Left ventricle myocardium inferior (tissue), 1 donor: ENCODE results near the gene FLOT1. TPM values are rescaled to one million over a fixed set of nuclear protein-coding genes. Genes with fewer than 3 reads are reported as not detected.

Source experiments
- DNase-seq: peaks from one replicate; pipeline ENCODE4 v3.0.0-alpha.2; 2020
- H3K27ac ChIP-seq: fragments of 200-600 bp; replicated peaks from 2 replicates; pipeline ENCODE4 v1.8.0; 2021
- H3K27me3 ChIP-seq: fragments of 200-600 bp; 2 replicates; pipeline ENCODE4 v1.8.0; 2021; ENCODE audit warnings: low read depth
- H3K36me3 ChIP-seq: fragments of 200-600 bp; 2 replicates; pipeline ENCODE4 v1.8.0; 2021
- H3K4me1 ChIP-seq: fragments of 200-600 bp; 2 replicates; pipeline ENCODE4 v1.8.0; 2021
- H3K4me3 ChIP-seq: fragments of 200-600 bp; 2 replicates; pipeline ENCODE4 v1.8.0; 2021; ENCODE audit warnings: mild to moderate bottlenecking, moderate library complexity
- H3K9me3 ChIP-seq: fragments of 200-600 bp; replicated peaks from 2 replicates; pipeline ENCODE4 v1.8.0; 2021
- intact Hi-C: fragments of 100-400 bp; cut with micrococcal nuclease; formaldehyde crosslinking; loops from one replicate; pipeline ENCODE4 v1.11.0; 2022
- total RNA-seq: library from RNA; stranded (reverse); fragmentation: NEBNext Ultra II Directional; extraction: Animal tissue kit (Norgen Biotek cat#: 25700); gene quantifications from one replicate; pipeline ENCODE4 v1.2.1, GENCODE V29; 2021
- TF ChIP-seq, protein P1 (sequence below): fragments of 200-600 bp; IDR thresholded peaks from 2 replicates; pipeline ENCODE4 v1.8.0; 2021; ENCODE audit warnings: antibody characterized with exemption, mild to moderate bottlenecking, borderline replicate concordance
- donor health status: DM: no; HTN: yes; CAD: no; lungs with severe emphysema.

FLOT1 gene
- total RNA-seq, 1 donor from 2014 or later, result 223 TPM

DNA sequence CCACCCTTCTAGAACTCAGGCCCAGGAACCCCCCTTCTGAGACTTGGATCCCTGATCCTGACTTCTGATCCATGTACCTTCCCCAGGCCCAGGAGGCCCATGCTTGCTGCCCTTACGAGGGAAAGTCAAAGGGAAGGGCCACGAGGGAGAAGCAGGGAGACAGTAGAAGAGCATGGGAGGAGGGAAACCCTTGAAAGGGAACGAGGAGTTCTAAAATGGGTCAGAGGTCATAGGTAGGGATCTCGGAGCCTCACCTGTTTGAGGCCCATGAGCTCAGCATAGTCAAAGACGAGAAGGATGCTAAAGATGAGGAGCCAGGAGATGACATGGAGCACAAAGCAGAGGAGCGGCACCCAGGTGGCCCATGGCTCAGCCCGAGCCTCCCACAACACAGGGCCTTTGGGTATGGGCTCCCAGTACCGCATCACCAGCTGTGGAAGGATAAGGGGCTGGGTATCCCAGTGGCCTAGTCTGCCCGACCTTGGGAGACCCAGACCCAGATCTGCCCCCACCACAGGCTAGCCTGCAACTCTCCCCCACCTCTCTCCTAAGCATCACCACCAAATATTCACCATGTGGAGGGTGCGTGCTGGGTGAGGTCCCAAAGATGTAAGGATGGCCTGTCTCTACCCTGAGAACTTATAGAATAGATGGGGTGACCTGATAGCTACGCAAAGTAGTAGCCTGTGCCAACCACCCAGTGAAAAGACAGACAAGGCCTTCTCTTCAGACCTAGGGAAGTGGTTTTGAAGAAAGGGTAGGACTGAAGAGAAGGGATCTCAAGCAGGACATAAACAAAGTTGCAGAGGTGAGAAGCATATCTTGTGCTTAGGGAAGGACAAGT, 53.2 kb downstream of the FLOT1 start:
- H3K36me3 ChIP-seq, result no peaks in the 10 kb centered on the region
- H3K4me1 ChIP-seq, result peaks cover 71% of the 10 kb centered on the region
- peak overlapping the region; percentile 97 for H3K27ac ChIP-seq
- H3K4me3 ChIP-seq, result peak overlapping the region; percentile 83
- TF ChIP-seq, protein P1, sequence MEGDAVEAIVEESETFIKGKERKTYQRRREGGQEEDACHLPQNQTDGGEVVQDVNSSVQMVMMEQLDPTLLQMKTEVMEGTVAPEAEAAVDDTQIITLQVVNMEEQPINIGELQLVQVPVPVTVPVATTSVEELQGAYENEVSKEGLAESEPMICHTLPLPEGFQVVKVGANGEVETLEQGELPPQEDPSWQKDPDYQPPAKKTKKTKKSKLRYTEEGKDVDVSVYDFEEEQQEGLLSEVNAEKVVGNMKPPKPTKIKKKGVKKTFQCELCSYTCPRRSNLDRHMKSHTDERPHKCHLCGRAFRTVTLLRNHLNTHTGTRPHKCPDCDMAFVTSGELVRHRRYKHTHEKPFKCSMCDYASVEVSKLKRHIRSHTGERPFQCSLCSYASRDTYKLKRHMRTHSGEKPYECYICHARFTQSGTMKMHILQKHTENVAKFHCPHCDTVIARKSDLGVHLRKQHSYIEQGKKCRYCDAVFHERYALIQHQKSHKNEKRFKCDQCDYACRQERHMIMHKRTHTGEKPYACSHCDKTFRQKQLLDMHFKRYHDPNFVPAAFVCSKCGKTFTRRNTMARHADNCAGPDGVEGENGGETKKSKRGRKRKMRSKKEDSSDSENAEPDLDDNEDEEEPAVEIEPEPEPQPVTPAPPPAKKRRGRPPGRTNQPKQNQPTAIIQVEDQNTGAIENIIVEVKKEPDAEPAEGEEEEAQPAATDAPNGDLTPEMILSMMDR, result no peak
- intact Hi-C loops, result no loop called here
- DNase-seq, result peak; percentile 5
- H3K9me3 ChIP-seq, result no peaks in the 10 kb centered on the region
- H3K27me3 ChIP-seq, result no peaks in the 10 kb centered on the region

DNA sequence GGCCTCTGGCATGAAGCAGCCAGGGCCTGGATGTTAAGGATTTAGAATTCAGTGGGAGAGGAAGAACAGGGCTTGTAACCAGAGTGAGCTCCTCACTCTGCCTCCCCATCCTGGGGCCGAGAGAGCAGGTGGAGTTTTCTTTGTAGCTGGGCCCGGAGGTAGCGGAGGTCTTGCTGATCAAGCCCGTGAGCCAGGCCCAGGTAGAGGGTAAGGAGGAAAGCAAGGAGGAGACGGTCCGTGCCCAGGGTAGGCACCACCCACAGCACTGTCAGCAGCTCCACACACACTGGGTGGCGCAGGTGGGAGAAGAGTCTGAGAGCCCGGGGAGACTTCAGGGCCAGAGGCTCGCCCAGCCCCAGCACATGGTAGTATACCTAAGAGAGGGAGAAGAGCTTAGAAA, 53.9 kb downstream of the FLOT1 start:
- peak overlapping the region; percentile 83 for H3K4me3 ChIP-seq
- intact Hi-C loops, result no loop called here
- peaks cover 77% of the 10 kb centered on the region for H3K4me1 ChIP-seq
- H3K27me3 ChIP-seq, result no peaks in the 10 kb centered on the region
- H3K27ac ChIP-seq, result peak overlapping the region; percentile 97
- H3K36me3 ChIP-seq, result no peaks in the 10 kb centered on the region
- H3K9me3 ChIP-seq, result no peaks in the 10 kb centered on the region
- peak; percentile 8 for DNase-seq
- TF ChIP-seq, protein P1, result no peak

DNA sequence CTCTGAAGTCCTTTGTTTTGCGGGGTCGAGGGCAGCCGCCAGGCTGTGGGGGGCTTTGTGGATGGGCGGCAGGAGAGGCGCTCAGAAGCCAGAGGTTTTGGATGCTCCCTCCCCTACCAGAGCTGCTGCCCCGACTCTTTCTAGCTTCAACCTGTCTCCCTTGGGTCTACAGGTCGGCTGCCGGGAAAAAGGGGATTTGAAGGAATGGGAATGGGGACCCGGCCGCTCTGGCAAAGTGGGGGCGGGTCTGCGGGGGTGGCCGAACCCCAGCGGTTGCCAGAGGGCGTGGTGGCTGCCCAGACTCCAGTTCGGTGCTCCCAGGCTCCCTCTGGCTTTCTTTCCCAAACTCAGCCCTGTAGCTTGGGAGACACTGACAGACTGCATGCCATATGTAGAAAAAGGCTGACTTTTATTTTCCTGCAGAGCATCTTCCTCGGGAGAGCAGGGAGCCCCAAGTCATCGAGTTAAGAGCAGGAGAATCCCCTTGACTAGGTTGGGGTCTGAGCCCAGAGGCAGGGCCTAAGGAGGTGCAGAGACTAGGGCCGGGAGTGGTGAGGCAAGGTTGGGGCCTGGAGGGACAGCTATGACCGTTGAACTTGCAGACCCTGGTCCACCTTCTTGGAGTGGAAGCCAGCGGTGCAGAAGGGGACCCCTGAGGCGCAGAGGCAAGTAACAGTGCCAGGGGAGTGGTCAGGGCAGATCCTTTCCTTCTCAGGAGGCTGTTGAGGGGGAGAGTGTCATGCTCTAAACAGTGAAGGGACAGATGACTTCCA, 54.6 kb downstream of the FLOT1 start:
- H3K27ac ChIP-seq, result peak overlapping the region; percentile 97
- H3K27me3 ChIP-seq, result no peaks in the 10 kb centered on the region
- H3K36me3 ChIP-seq, result no peaks in the 10 kb centered on the region
- H3K4me3 ChIP-seq, result peak overlapping the region; percentile 83
- TF ChIP-seq, protein P1, result peak; percentile 41
- H3K4me1 ChIP-seq, result peaks cover 85% of the 10 kb centered on the region
- intact Hi-C loops, result no loop called here
- peak; percentile 56 for DNase-seq
- no peaks in the 10 kb centered on the region for H3K9me3 ChIP-seq

DNA sequence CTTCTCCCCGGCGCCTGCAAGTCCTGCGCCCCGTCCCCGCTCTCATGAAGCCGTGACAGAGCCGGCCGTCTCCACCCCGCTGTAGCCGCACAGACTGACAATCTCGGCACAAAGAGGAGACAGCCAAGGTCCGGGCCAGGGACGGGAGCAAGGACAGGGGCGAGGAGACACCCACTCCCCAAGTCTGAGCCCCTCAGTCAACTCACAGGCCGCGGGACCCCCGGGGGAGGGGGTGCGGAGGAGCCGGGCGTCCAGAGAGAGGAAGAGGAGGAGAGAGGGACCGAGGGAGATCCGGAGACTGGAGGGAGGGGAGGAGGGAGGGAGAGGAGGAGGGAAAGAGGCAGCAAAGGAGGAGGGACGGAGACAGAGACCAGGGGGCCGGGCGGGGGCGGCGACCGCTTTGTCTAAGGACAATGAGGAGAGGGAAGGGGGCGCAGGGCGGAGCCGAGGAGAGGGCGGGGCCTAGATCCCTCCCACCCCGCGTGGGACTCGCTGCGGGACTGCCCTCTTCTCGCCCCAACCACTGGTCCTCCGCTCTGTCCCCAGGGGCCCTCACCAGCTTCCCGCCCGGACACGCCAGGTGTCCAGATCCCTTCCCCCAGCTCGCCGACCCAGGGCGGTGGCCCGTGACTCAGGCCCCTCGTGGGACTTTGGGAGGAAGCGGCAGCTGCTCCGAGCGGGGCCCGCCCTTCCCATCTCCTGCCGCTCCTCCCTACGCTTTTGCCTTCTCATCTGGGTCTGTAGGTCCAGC, 55.4 kb downstream of the FLOT1 start:
- Histone ChIP-seq H3K27me3 (no peaks in the 10 kb centered on the region), H3K36me3 (no peaks in the 10 kb centered on the region), H3K9me3 (no peaks in the 10 kb centered on the region), H3K4me1 (peaks cover 92% of the 10 kb centered on the region), H3K27ac (peak overlapping the region; percentile 97), H3K4me3 (peak overlapping the region; percentile 83)
- intact Hi-C loops, result no loop called here
- peak; percentile 98 for DNase-seq
- TF ChIP-seq, protein P1, result no peak
